K562 (cell line): ENCODE measurements around the gene RERE. TPM values are rescaled to one million over a fixed set of nuclear protein-coding genes. Genes with fewer than 3 reads are reported as not detected.

ENCODE experiments used
- ARID1B ChIP-seq: fragments of 450-650 bp; IDR thresholded peaks from 2 replicates; pipeline ENCODE4 v1.6.1; 2016; ENCODE audit warnings: antibody characterized with exemption, mild to moderate bottlenecking, inconsistent platforms
- CBFB ChIP-seq: sonication (generic); formaldehyde crosslinking; IDR thresholded peaks from 2 replicates; pipeline ENCODE4 v1.4.0; 2020; ENCODE audit warnings: mild to moderate bottlenecking, missing genetic modification reagents
- CREB5 ChIP-seq: fragments of 250-450 bp; sonication (Bioruptor Pico); IDR thresholded peaks from 2 replicates; pipeline ENCODE4 v1.5.0; 2020; ENCODE audit warnings: mild to moderate bottlenecking
- EP300 ChIP-seq: IDR thresholded peaks from 2 replicates; pipeline ENCODE4 v1.6.1; 2012; ENCODE audit warnings: low read length, improper control_type of control experiment
- ETS2 ChIP-seq: IDR thresholded peaks from 2 replicates; pipeline ENCODE4 v1.6.1; 2016; ENCODE audit warnings: borderline replicate concordance, missing genetic modification characterization, mild to moderate bottlenecking, moderate library complexity, missing compliant biosample characterization; ENCODE audit not compliant: poor library complexity, severe bottlenecking
- EWSR1 ChIP-seq: fragments of 450-650 bp; IDR thresholded peaks from 2 replicates; pipeline ENCODE4 v1.6.1; 2018; ENCODE audit warnings: borderline replicate concordance, mild to moderate bottlenecking, low read depth, moderate library complexity; ENCODE audit not compliant: partially characterized antibody
- GTF3C2 ChIP-seq: IDR thresholded peaks from 3 replicates; pipeline ENCODE4 v1.6.1; 2011; ENCODE audit warnings: borderline replicate concordance, mild to moderate bottlenecking, moderate library complexity; ENCODE audit not compliant: insufficient read length; ENCODE audit errors: extremely low read depth
- MCM2 ChIP-seq: fragments of 450-650 bp; IDR thresholded peaks from 2 replicates; pipeline ENCODE4 v1.6.1; 2017; ENCODE audit warnings: low read depth, mild to moderate bottlenecking
- MED1 ChIP-seq: sonication (generic); formaldehyde crosslinking; IDR thresholded peaks from 2 replicates; pipeline ENCODE4 v1.8.1; 2023; ENCODE audit warnings: missing genetic modification reagents, borderline replicate concordance
- NBN ChIP-seq: fragments of 450-650 bp; IDR thresholded peaks from 2 replicates; pipeline ENCODE4 v1.6.1; 2016; ENCODE audit warnings: low read depth, mild to moderate bottlenecking
- NCOA4 ChIP-seq: fragments of 450-650 bp; IDR thresholded peaks from 2 replicates; pipeline ENCODE4 v1.6.1; 2018; ENCODE audit warnings: mild to moderate bottlenecking; ENCODE audit not compliant: partially characterized antibody
- NELFE ChIP-seq: IDR thresholded peaks from 2 replicates; pipeline ENCODE4 v1.6.1; 2011; ENCODE audit warnings: mild to moderate bottlenecking; ENCODE audit not compliant: insufficient read depth, insufficient read length
- SMAD2 ChIP-seq: fragments of 150-350 bp; IDR thresholded peaks from 2 replicates; pipeline ENCODE4 v1.6.1; 2014; ENCODE audit warnings: low read depth, mild to moderate bottlenecking, low read length
- SRSF1 ChIP-seq: fragments of 200-400 bp; formaldehyde crosslinking; IDR thresholded peaks from 2 replicates; pipeline ENCODE4 v1.6.1; 2017; ENCODE audit warnings: mild to moderate bottlenecking, low read depth, low read length, moderate library complexity
- XRCC4 ChIP-seq: IDR thresholded peaks from one replicate; pipeline ENCODE4 v1.6.1; 2011; ENCODE audit not compliant: insufficient read depth, insufficient read length; ENCODE audit errors: extremely low read depth
- YBX1 ChIP-seq: fragments of 450-650 bp; IDR thresholded peaks from 2 replicates; pipeline ENCODE4 v1.7.1; 2016; ENCODE audit warnings: mild to moderate bottlenecking
- ZC3H8 ChIP-seq: fragments of 450-650 bp; IDR thresholded peaks from 2 replicates; pipeline ENCODE4 v1.6.1; 2017
- ZNF12 ChIP-seq: sonication (generic); formaldehyde crosslinking; IDR thresholded peaks from 2 replicates; pipeline ENCODE4 v1.4.0; 2020; ENCODE audit warnings: mild to moderate bottlenecking, missing genetic modification reagents
- ZNF232 ChIP-seq: sonication (generic); formaldehyde crosslinking; IDR thresholded peaks from 2 replicates; pipeline ENCODE4 v1.8.0; 2022; ENCODE audit warnings: mild to moderate bottlenecking, missing genetic modification reagents
- ZNF644 ChIP-seq: fragments of 200-800 bp; sonication (Bioruptor generic); IDR thresholded peaks from 2 replicates; pipeline ENCODE4 v1.6.1; 2016; ENCODE audit warnings: low read depth, missing genetic modification characterization, missing compliant biosample characterization
- polyA plus RNA-seq, 8 experiments: library from polyadenylated mRNA; depleted of rRNA in 4 of 8; stranded (reverse) in 5 of 8; unstranded in 3 of 8; fragments of >200 nt; fragmentation: Nextera tagmentation in 2 of 8; fragmentation: Illumina TruSeq in 1 of 8; extraction: Ambion mirVana in 2 of 8; extraction: Trizol in 1 of 8; gene quantifications; 2 replicates each; pipeline versions ENCODE4 v1.2.1 to v1.2.3, GENCODE V29; 2011 to 2014; ENCODE audit warnings: inconsistent platforms in 1 of 8, missing spikeins in 1 of 8
- total RNA-seq, 7 experiments: library from RNA; depleted of rRNA in 6 of 7; stranded (reverse); fragments of >200 nt in 6 of 7; fragmentation: Illumina TruSeq in 2 of 7; extraction: Trizol in 2 of 7; gene quantifications; 2 replicates each; pipeline versions ENCODE4 v1.2.1 to v1.2.3, GENCODE V29; 2011 to 2021; ENCODE audit warnings: low replicate concordance in 1 of 7

RERE gene
- total and polyA plus RNA-seq, 9 of the 15 experiments (the other 6 are each of a cell fraction or from before 2014, with no cell fraction given), result 3.0 to 51.5 (median 13.4) TPM

- TF ChIP-seq CREB5 (CRISPR knock-in tag), result no peak
- no peak for TF ChIP-seq ZNF232 (CRISPR knock-in tag)
- peak; percentile 85 for TF ChIP-seq ZNF644
- TF ChIP-seq EWSR1, result no peak
- no peak for TF ChIP-seq SMAD2
- TF ChIP-seq ZNF12 (CRISPR knock-in tag), result 0 out of 2 replicates have a peak, but pooled peaks have one; percentile 44
- peak; percentile 62 for TF ChIP-seq EP300
- TF ChIP-seq MCM2, result no peak
- TF ChIP-seq ARID1B, result peak; percentile 73
- TF ChIP-seq NBN, result no peak
- TF ChIP-seq GTF3C2, result no peak
- no peak for TF ChIP-seq MED1 (CRISPR knock-in tag)
- no peak for TF ChIP-seq NCOA4
- TF ChIP-seq CBFB, result no peak
- TF ChIP-seq XRCC4, result no peak
- TF ChIP-seq SRSF1, result no peak
- no peak for TF ChIP-seq NELFE
- no peak for TF ChIP-seq ETS2
- TF ChIP-seq YBX1, result no peak
- TF ChIP-seq ZC3H8, result no peak
Observed at GRCh38 chr1:8702850-8703810, 114.3 kb downstream of the RERE start (continued).
